Neuronal stem cell (in vitro differentiated cells): ENCODE measurements around the gene DCPS. TPM values are rescaled to one million over a fixed set of nuclear protein-coding genes. Genes with fewer than 3 reads are reported as not detected.
"Not testable (repeated sequence)": the region's sequence is repeated elsewhere in the genome, so short reads cannot be mapped to it uniquely, and the experiment has no call there.

Experiments
- DNase-seq: peaks from one replicate; pipeline ENCODE4 v3.0.0-alpha.2; 2013; ENCODE audit warnings: low spot score
- H2AFZ ChIP-seq: one replicate; pipeline ENCODE4 v1.6.1; 2013; ENCODE audit warnings: mild to moderate bottlenecking, low read length, inconsistent platforms
- H2AK5ac ChIP-seq: 2 replicates; pipeline ENCODE4 v1.6.1; 2013; ENCODE audit warnings: low read depth, mild to moderate bottlenecking, inconsistent platforms, low read length, moderate library complexity, mixed read lengths
- H2BK120ac ChIP-seq: 2 replicates; pipeline ENCODE4 v1.6.1; 2013; ENCODE audit warnings: low read depth, mild to moderate bottlenecking, inconsistent platforms, low read length, moderate library complexity, mixed read lengths
- H2BK12ac ChIP-seq: one replicate; pipeline ENCODE4 v1.6.1; 2013; ENCODE audit warnings: low read length, inconsistent platforms
- H2BK15ac ChIP-seq: 2 replicates; pipeline ENCODE4 v1.6.1; 2013; ENCODE audit warnings: mild to moderate bottlenecking, low read length, inconsistent platforms, mixed read lengths
- H2BK5ac ChIP-seq: one replicate; pipeline ENCODE4 v1.6.1; 2013; ENCODE audit warnings: inconsistent platforms, mild to moderate bottlenecking, low read length, moderate library complexity
- H3K14ac ChIP-seq: one replicate; pipeline ENCODE4 v1.6.1; 2013; ENCODE audit warnings: low read length, inconsistent platforms
- H3K18ac ChIP-seq: 2 replicates; pipeline ENCODE4 v1.6.1; 2013; ENCODE audit warnings: low read length, inconsistent platforms
- H3K23ac ChIP-seq: 2 replicates; pipeline ENCODE4 v1.6.1; 2013; ENCODE audit warnings: low read depth, mild to moderate bottlenecking, mixed read lengths, low read length, inconsistent platforms; ENCODE audit not compliant: poor library complexity
- H3K27ac ChIP-seq: replicated peaks from 3 replicates; pipeline ENCODE4 v1.5.1; 2013; ENCODE audit warnings: low read length, inconsistent platforms
- H3K27me3 ChIP-seq, 3 experiments: 2 replicates each; pipeline ENCODE4 v1.6.1; 2013; ENCODE audit warnings: low read length in 3 of 3, mild to moderate bottlenecking in 2 of 3, inconsistent platforms in 1 of 3, low read depth in 1 of 3, mixed read lengths in 1 of 3, moderate library complexity in 1 of 3; ENCODE audit not compliant: control insufficient read depth in 3 of 3, insufficient read depth in 3 of 3
- H3K36me3 ChIP-seq, 2 donors: replicated peaks in 1 of 2; 2 replicates each; pipeline ENCODE4 v1.6.1; 2013; ENCODE audit warnings: low read length in 2 of 2; ENCODE audit not compliant: control insufficient read depth in 2 of 2, insufficient read depth in 2 of 2
- H3K4ac ChIP-seq: 2 replicates; pipeline ENCODE4 v1.6.1; 2013; ENCODE audit warnings: inconsistent platforms, mild to moderate bottlenecking, low read length, moderate library complexity
- H3K4me1 ChIP-seq, 2 donors: 1 replicate in 1 of 2; 2 replicates in 1 of 2; pipeline ENCODE4 v1.6.1; 2013; ENCODE audit warnings: low read length in 2 of 2, low read depth in 1 of 2; ENCODE audit not compliant: control insufficient read depth in 2 of 2, insufficient read depth in 1 of 2
- H3K4me2 ChIP-seq: one replicate; pipeline ENCODE4 v1.6.1; 2013; ENCODE audit warnings: mild to moderate bottlenecking, low read length, inconsistent platforms; ENCODE audit not compliant: insufficient read depth, poor library complexity, severe bottlenecking
- H3K4me3 ChIP-seq, 2 donors: 2 replicates each; pipeline ENCODE4 v1.5.1; 2013; ENCODE audit warnings: low read length in 2 of 2, mild to moderate bottlenecking in 2 of 2, inconsistent platforms in 1 of 2, moderate library complexity in 1 of 2
- H3K79me1 ChIP-seq: one replicate; pipeline ENCODE4 v1.6.1; 2013; ENCODE audit warnings: low read depth, mild to moderate bottlenecking, inconsistent platforms, low read length, moderate library complexity
- H3K9ac ChIP-seq: one replicate; pipeline ENCODE4 v1.6.1; 2013; ENCODE audit warnings: mild to moderate bottlenecking, low read depth, low read length, inconsistent platforms; ENCODE audit not compliant: poor library complexity
- H3K9me3 ChIP-seq, 2 donors: replicated peaks in 1 of 2; 2 replicates each; pipeline versions ENCODE3 to v1.6.1; 2013; ENCODE audit warnings: low read length in 2 of 2, mild to moderate bottlenecking in 2 of 2, inconsistent platforms in 1 of 2, low read depth in 1 of 2, mixed read lengths in 1 of 2, moderate library complexity in 1 of 2; ENCODE audit not compliant: control insufficient read depth in 2 of 2, insufficient read depth in 1 of 2
- H4K8ac ChIP-seq: one replicate; pipeline ENCODE4 v1.6.1; 2013; ENCODE audit warnings: low read depth, mild to moderate bottlenecking, inconsistent platforms, low read length, moderate library complexity
- H4K91ac ChIP-seq: one replicate; pipeline ENCODE4 v1.6.1; 2013; ENCODE audit warnings: low read length, low read depth, mild to moderate bottlenecking, inconsistent platforms; ENCODE audit not compliant: poor library complexity
- WGBS, 2 donors: extraction: QIAGEN DNeasy Blood & Tissue Kit; methylation state at CpG; one replicate each; pipeline ENCODE4 v1.1.7; 2013; ENCODE audit warnings: missing lambda C conversion rate in 2 of 2, mixed read lengths in 1 of 2; ENCODE audit not compliant: insufficient read length in 2 of 2, insufficient replicate concordance in 1 of 2; ENCODE audit errors: extremely low coverage in 2 of 2; 5-methylcytosine and 5-hydroxymethylcytosine counted together
- small RNA-seq: library from polyadenylated mRNA; stranded (forward); fragments of <200 nt; extraction: miRNeasy Mini kit (QIAGEN cat#:217004); gene quantifications from one replicate; pipeline ENCODE3, GENCODE V24; 2013; ENCODE audit not compliant: insufficient read depth

Gene DCPS

DNA sequence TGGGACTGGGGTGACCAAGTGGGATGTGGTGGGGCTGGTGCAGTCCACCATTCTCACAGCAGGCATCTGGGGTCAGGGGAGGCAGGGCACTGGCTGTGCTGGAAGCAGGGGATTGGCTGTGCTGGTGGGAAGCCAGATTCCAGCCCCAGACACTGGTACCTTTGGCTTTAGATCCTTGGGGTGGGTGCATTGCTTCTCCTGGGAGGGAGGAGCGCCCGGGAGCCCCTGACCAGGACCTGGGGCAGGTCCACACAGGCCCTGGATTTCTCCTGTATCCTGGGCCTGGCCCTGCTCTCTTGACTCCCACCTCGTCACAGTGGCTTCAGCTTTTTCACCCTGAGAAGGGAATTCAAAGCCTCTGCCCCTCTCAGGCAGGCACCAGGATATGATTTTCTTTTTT, 90.2 kb downstream of the DCPS start:
- Histone ChIP-seq H3K4me2 (no peak overlapping the region), H2BK5ac (no peak overlapping the region), H2BK12ac (no peak overlapping the region), H3K4me1 (peaks cover 0 to 7% of the 10 kb centered on the region in 2 donors), H3K4ac (no peak overlapping the region), H4K91ac (no peak overlapping the region), H2BK15ac (no peak overlapping the region), H3K27me3 (no peaks in the 10 kb centered on the region), H3K4me3 (no peak overlapping the region), H4K8ac (no peak overlapping the region), H2BK120ac (no peak overlapping the region), H3K27ac (no peak overlapping the region), H3K36me3 (no peaks in the 10 kb centered on the region), H2AK5ac (no peak overlapping the region), H3K14ac (no peak overlapping the region), H3K18ac (no peak overlapping the region), H3K9me3 (no peaks in the 10 kb centered on the region), H3K9ac (no peak overlapping the region), H2AFZ (no peak overlapping the region), H3K23ac (no peak overlapping the region), H3K79me1 (peaks cover 3% of the 10 kb centered on the region)
- DNase-seq, result no peak
- no CpG with 5 or more reads among the region's 3 CpGs for WGBS, 2 donors

- H4K91ac ChIP-seq, H3K23ac ChIP-seq, H2AFZ ChIP-seq, H3K4me2 ChIP-seq, H3K14ac ChIP-seq, H2AK5ac ChIP-seq, H3K79me1 ChIP-seq, H2BK120ac ChIP-seq, H3K4ac ChIP-seq, H3K4me1 ChIP-seq, H2BK12ac ChIP-seq, H3K18ac ChIP-seq, H3K9me3 ChIP-seq, H3K27ac ChIP-seq, H4K8ac ChIP-seq, H2BK15ac ChIP-seq, H2BK5ac ChIP-seq, H3K27me3 ChIP-seq, H3K36me3 ChIP-seq, H3K9ac ChIP-seq, H3K4me3 ChIP-seq, DNase-seq: not testable (repeated sequence)
- WGBS, 2 donors, result no CpG with 5 or more reads among the region's 7 CpGs
Measured at GRCh38 chr11:126394634-126395072, 90.8 kb downstream of the DCPS start.

Small RNAs within 50 kb of the gene (small RNA-seq; reads per million reads assigned to genes)
- not detected for gene AP001318.3
